COR-L47 (cell line): ENCODE measurements around the gene EBI3.
"Not testable (repeated sequence)": the region's sequence is repeated elsewhere in the genome, so short reads cannot be mapped to it uniquely, and the experiment has no call there.

Experiments
- DNase-seq: peaks from one replicate; lab custom pipeline; 2025; lab: John Stamatoyannopoulos, UW

Gene EBI3

GRCh38 chr19:4278010-4278409, 48.7 kb downstream of the EBI3 start:
- DNase-seq, result no peak

GRCh38 chr19:4278419-4279266, 49.3 kb downstream of the EBI3 start, which contains the start of gene SHD:
SHD (plus strand) TSS chr19:4279266; CDS start chr19:4280064, 798 bp downstream.
- DNase-seq, result no peak

GRCh38 chr19:4279267-4279529, 49.9 kb downstream of the EBI3 start:
- no peak for DNase-seq

GRCh38 chr19:4279530-4280422, 50.5 kb downstream of the EBI3 start:
- peak; percentile 16 for DNase-seq

- DNase-seq, result no peak
Observed at GRCh38 chr19:4284176-4284958, 55.0 kb downstream of the EBI3 start.

- DNase-seq, result no peak
Observed at GRCh38 chr19:4284974-4285373, 55.7 kb downstream of the EBI3 start.

GRCh38 chr19:4286141-4286540, 56.8 kb downstream of the EBI3 start:
- DNase-seq, result not testable (repeated sequence)
